MCF 10A (cell line): ENCODE results near the gene OR5P2. TPM values are rescaled to one million over a fixed set of nuclear protein-coding genes. Genes with fewer than 3 reads are reported as not detected.
A peak's percentile ranks its signal among the peaks of the same experiment; 100 is the strongest.
"Not testable (repeated sequence)": the region's sequence is repeated elsewhere in the genome, so short reads cannot be mapped to it uniquely, and the experiment has no call there.

ENCODE experiments used
- BruUV-seq: library from RNA; stranded (reverse); fragments of 400-500 nt; replicated peaks from 2 replicates; lab custom pipeline; 2021; lab: Mats Ljungman, UMichigan
- CTCF ChIA-PET: fragments of 300-600 bp; sonication (Branson Sonifier 250); formaldehyde crosslinking; extraction: SDS; loops from one replicate; lab custom pipeline; 2021; ENCODE audit warnings: antibody characterized with exemption, inconsistent platforms; lab: Yijun Ruan, JAX
- POLR2A ChIA-PET: fragments of 300-600, 350-650 bp; sonication (Branson Sonifier 250); formaldehyde crosslinking; extraction: SDS; loops from one replicate; lab custom pipeline; 2020; ENCODE audit warnings: antibody characterized with exemption, inconsistent platforms; lab: Yijun Ruan, JAX
- DNase-seq: peaks from one replicate; pipeline ENCODE4 v3.0.0-alpha.2; 2018; ENCODE audit not compliant: unreplicated experiment
- H3K27ac Mint-ChIP-seq: one replicate; pipeline ENCODE4 v1.8.0; 2022; ENCODE audit warnings: mild to moderate bottlenecking, low read depth, mixed read lengths; ENCODE audit not compliant: unreplicated experiment
- H3K27me3 Mint-ChIP-seq: one replicate; pipeline ENCODE4 v1.8.0; 2022; ENCODE audit warnings: mixed read lengths; ENCODE audit not compliant: insufficient read depth, unreplicated experiment
- H3K36me3 Mint-ChIP-seq: one replicate; pipeline ENCODE4 v1.8.0; 2022; ENCODE audit warnings: mild to moderate bottlenecking, moderate library complexity, mixed read lengths; ENCODE audit not compliant: insufficient read depth, unreplicated experiment
- H3K4me1 Mint-ChIP-seq: one replicate; pipeline ENCODE4 v1.8.0; 2022; ENCODE audit warnings: mixed read lengths; ENCODE audit not compliant: insufficient read depth, unreplicated experiment
- H3K4me3 Mint-ChIP-seq: one replicate; pipeline ENCODE4 v1.8.0; 2022; ENCODE audit warnings: mild to moderate bottlenecking, moderate library complexity, mixed read lengths; ENCODE audit not compliant: unreplicated experiment
- H3K9me3 Mint-ChIP-seq: one replicate; pipeline ENCODE4 v1.8.0; 2022; ENCODE audit warnings: mixed read lengths; ENCODE audit not compliant: unreplicated experiment
- intact Hi-C: fragments of 100-400 bp; cut with micrococcal nuclease; formaldehyde crosslinking; loops from 2 replicates; pipeline ENCODE4 v1.14.1; 2022
- total RNA-seq: library from RNA; stranded (reverse); gene quantifications from 2 replicates; pipeline ENCODE4 v1.2.3, GENCODE V29; 2022
- TF ChIP-seq, protein P1 (sequence below): fragments of 200-600 bp; IDR thresholded peaks from one replicate; pipeline ENCODE4 v1.8.0; 2022; ENCODE audit warnings: antibody characterized with exemption, mild to moderate bottlenecking; ENCODE audit not compliant: unreplicated experiment

The OR5P2 gene
- total RNA-seq, 1 experiment from 2014 or later = not detected

GRCh38 chr11:7840578-7840977 lies 43.8 kb upstream of the OR5P2 start:
- ChIA-PET POLR2A (no interaction called here), CTCF (no interaction called here)
- H3K9me3 Mint-ChIP-seq = no peaks in the 10 kb centered on the region
- H3K27ac Mint-ChIP-seq = no peak overlapping the region
- H3K4me3 Mint-ChIP-seq = no peak overlapping the region
- DNase-seq = no peak
- no peaks in the 10 kb centered on the region for H3K27me3 Mint-ChIP-seq
- BruUV-seq = no TSS peak
- no peaks in the 10 kb centered on the region for H3K4me1 Mint-ChIP-seq
- no peaks in the 10 kb centered on the region for H3K36me3 Mint-ChIP-seq
- intact Hi-C loops = no loop called here
- TF ChIP-seq, protein P1, sequence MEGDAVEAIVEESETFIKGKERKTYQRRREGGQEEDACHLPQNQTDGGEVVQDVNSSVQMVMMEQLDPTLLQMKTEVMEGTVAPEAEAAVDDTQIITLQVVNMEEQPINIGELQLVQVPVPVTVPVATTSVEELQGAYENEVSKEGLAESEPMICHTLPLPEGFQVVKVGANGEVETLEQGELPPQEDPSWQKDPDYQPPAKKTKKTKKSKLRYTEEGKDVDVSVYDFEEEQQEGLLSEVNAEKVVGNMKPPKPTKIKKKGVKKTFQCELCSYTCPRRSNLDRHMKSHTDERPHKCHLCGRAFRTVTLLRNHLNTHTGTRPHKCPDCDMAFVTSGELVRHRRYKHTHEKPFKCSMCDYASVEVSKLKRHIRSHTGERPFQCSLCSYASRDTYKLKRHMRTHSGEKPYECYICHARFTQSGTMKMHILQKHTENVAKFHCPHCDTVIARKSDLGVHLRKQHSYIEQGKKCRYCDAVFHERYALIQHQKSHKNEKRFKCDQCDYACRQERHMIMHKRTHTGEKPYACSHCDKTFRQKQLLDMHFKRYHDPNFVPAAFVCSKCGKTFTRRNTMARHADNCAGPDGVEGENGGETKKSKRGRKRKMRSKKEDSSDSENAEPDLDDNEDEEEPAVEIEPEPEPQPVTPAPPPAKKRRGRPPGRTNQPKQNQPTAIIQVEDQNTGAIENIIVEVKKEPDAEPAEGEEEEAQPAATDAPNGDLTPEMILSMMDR = no peak

DNA sequence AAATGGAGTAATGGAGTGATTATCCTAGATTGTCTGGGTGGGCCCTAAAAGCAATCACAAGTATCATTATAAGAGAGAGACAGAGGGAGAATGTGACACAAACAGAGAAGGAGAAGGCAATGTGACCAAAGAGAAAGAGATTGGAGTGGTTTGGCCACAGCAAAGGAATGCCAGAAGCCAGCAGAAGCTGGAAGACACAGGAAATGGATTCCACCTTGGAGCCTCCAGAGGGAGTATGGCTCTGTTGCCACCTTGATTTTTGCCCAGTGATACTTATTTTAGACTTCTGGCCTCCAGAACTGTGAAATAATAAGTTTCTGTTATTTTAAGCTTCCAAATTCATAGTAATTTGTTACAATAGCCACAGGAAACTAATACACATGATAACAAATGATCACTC lies 36.8 kb upstream of the OR5P2 start:
- no peaks in the 10 kb centered on the region for H3K36me3 Mint-ChIP-seq
- ChIA-PET POLR2A (no interaction called here), CTCF (interaction anchor here (0.8 kb wide), 1 partner anchor 737 kb away, joined by 4 read pairs; no protein-coding TSS in a partner anchor)
- DNase-seq = no peak
- no peaks in the 10 kb centered on the region for H3K4me1 Mint-ChIP-seq
- no peak overlapping the region for H3K4me3 Mint-ChIP-seq
- no peaks in the 10 kb centered on the region for H3K9me3 Mint-ChIP-seq
- TF ChIP-seq, protein P1 = no peak
- no TSS peak for BruUV-seq
- H3K27me3 Mint-ChIP-seq = no peaks in the 10 kb centered on the region
- intact Hi-C loops = no loop called here
- no peak overlapping the region for H3K27ac Mint-ChIP-seq

DNA sequence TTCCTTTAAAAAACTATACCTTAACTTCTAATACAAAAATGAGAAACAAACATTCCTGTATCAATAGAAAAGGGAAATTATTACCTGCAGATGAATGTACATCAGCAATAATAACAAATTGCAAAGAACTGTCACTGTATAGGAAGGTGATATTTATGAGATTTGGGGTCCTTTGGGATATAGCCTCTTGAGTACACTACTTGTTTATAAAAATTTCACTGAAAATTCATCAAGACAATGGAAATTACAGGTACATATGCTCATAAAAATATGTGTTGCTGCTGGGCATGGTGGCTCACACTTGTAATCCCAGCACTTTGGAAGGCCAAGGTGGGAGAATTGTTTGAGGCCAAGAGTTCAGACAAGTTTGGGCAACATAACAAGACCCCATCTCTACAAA lies 34.0 kb upstream of the OR5P2 start, which contains the start of gene OR5P3:
Gene OR5P3, minus strand, starts transcription at position 101 of the 400 bp plus-strand sequence.
- Mint-ChIP-seq H3K27me3 (no peaks in the 10 kb centered on the region), H3K36me3 (no peaks in the 10 kb centered on the region), H3K4me1 (peaks cover 5% of the 10 kb centered on the region), H3K27ac (no peak within 1 kb of the TSS), H3K4me3 (no peak within 1 kb of the TSS), H3K9me3 (no peaks in the 10 kb centered on the region)
- no TSS peak for BruUV-seq
- no peak for DNase-seq
- TF ChIP-seq, protein P1 = no peak
- ChIA-PET POLR2A (no interaction called here), CTCF (interaction anchor here (0.6 kb wide), 1 partner anchor 11 kb away, joined by 4 read pairs; no protein-coding TSS in a partner anchor)
- intact Hi-C loops = no loop called here

- CTCF ChIA-PET = interaction anchor here (1.0 kb wide), 1 partner anchor 160 kb away, joined by 3 read pairs; no protein-coding TSS in a partner anchor
Measured at GRCh38 chr11:7826324-7826723, 29.6 kb upstream of the OR5P2 start.

DNA sequence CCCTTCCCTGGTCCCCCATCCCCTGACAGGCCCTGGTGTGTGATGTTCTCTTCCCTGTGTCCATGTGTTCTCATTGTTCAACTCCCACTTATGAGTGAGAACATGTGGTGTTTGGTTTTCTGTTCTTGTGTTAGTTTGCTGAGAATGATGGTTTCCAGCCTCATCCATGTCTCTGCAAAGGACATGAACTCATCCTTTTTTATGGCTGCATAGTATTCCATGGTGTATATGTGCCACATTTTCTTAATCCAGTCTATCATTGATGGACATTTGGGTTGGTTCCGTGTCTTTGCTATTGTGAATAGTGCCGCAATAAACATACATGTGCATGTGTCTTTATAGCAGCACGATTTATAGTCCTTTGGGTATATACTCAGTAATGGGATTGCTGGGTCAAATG lies 23.7 kb upstream of the OR5P2 start:
- H3K9me3 Mint-ChIP-seq, H3K27ac Mint-ChIP-seq, BruUV-seq, H3K27me3 Mint-ChIP-seq, DNase-seq, intact Hi-C loops, H3K36me3 Mint-ChIP-seq, POLR2A ChIA-PET, H3K4me3 Mint-ChIP-seq, H3K4me1 Mint-ChIP-seq, CTCF ChIA-PET: not testable (repeated sequence)

More at GRCh38 chr11:7826324-7826723, 29.6 kb upstream of the OR5P2 start:
- Mint-ChIP-seq H3K27me3 (no peaks in the 10 kb centered on the region), H3K27ac (no peak overlapping the region), H3K4me3 (no peak overlapping the region), H3K36me3 (no peaks in the 10 kb centered on the region), H3K4me1 (peaks cover 5% of the 10 kb centered on the region), H3K9me3 (no peaks in the 10 kb centered on the region)
- POLR2A ChIA-PET = no interaction called here
- TF ChIP-seq, protein P1 = no peak
- intact Hi-C loops = no loop called here
- no TSS peak for BruUV-seq
- DNase-seq = peak; percentile 3

DNA sequence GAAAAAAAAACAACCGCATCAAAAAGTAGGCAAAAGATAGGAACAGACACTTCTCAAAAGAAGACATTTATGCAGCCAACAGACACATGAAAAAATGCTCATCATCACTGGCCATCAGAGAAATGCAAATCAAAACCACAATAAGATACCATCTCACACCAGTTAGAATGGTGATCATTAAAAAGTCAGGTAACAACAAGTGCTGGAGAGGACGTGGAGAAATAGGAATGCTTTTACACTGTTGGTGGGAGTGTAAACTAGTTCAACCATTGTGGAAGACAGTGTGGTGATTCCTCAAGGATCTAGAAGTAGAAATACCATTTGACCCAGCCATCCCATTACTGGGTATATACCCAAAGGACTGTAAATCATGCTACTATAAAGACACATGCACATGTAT lies 18.2 kb upstream of the OR5P2 start:
- CTCF ChIA-PET, H3K4me1 Mint-ChIP-seq, intact Hi-C loops, DNase-seq, H3K36me3 Mint-ChIP-seq, H3K4me3 Mint-ChIP-seq, POLR2A ChIA-PET, H3K9me3 Mint-ChIP-seq, BruUV-seq, H3K27ac Mint-ChIP-seq, H3K27me3 Mint-ChIP-seq: not testable (repeated sequence)
